ENCODE results near the gene FHIT.

GRCh38 chr3:61111825-61112224 lies 139.4 kb downstream of the FHIT start:
- TF ChIP-seq POLR2A (IDR thresholded peaks at IDR 0.05): no peak
- TF ChIP-seq CTCF (IDR thresholded peaks at IDR 0.05): no peak
